Fibroblast of lung (primary cell): Measurements from ENCODE around the gene BTNL9.
"Not testable (repeated sequence)": the region's sequence is repeated elsewhere in the genome, so short reads cannot be mapped to it uniquely, and the experiment has no call there.

Experiments
- CTCF ChIP-seq, 2 donors: IDR thresholded peaks in 1 of 2; conservative IDR thresholded peaks in 1 of 2; 1 replicate in 1 of 2; 2 replicates in 1 of 2; pipeline ENCODE4 v1.5.1; 2011 to 2012; ENCODE audit warnings: low read length in 2 of 2, control low read depth in 1 of 2, inconsistent platforms in 1 of 2, low read depth in 1 of 2, mild to moderate bottlenecking in 1 of 2
- EZH2 ChIP-seq: IDR thresholded peaks from 2 replicates; pipeline ENCODE4 v1.5.1; 2012; ENCODE audit warnings: low read length, control low read depth, mild to moderate bottlenecking; ENCODE audit errors: missing control alignments

GRCh38 chr5:181017448-181017847 lies 22.6 kb upstream of the BTNL9 start:
- not testable (repeated sequence) for TF ChIP-seq EZH2; CTCF (conservative IDR thresholded peaks at IDR 0.05 in 1 of 2, IDR thresholded peaks at IDR 0.05 in 1 of 2; ENCODE audit: low read depth in 1 of 2, low read length in 2 of 2)
